Stimulated activated CD4-positive, alpha-beta T cell treated with anti-CD3 and anti-CD28 coated beads, Interleukin-15, amount 100 ng/mL, for 24 hours (primary cell): ENCODE results near the gene KCNAB1.

ENCODE experiments used
- DNase-seq: peaks from one replicate; pipeline ENCODE4 v3.0.0-alpha.2; 2020

Gene KCNAB1

GRCh38 chr3:156465194-156465593 is 344.8 kb downstream of the KCNAB1 start:
- no peak for DNase-seq

- no peak for DNase-seq
Observed at GRCh38 chr3:156469456-156469855, 349.1 kb downstream of the KCNAB1 start.

- no peak for DNase-seq
Observed at GRCh38 chr3:156471431-156471830, 351.1 kb downstream of the KCNAB1 start.

- no peak for DNase-seq
Observed at GRCh38 chr3:156472150-156472549, 351.8 kb downstream of the KCNAB1 start.

GRCh38 chr3:156472684-156473083 is 352.3 kb downstream of the KCNAB1 start:
- no peak for DNase-seq

- DNase-seq: no peak
Observed at GRCh38 chr3:156473341-156473740, 353.0 kb downstream of the KCNAB1 start.

- DNase-seq: no peak
Observed at GRCh38 chr3:156474560-156475389, 354.4 kb downstream of the KCNAB1 start.

- no peak for DNase-seq
Observed at GRCh38 chr3:156477323-156477722, 356.9 kb downstream of the KCNAB1 start.

GRCh38 chr3:156478891-156479290 is 358.5 kb downstream of the KCNAB1 start:
- DNase-seq: no peak

GRCh38 chr3:156479604-156480003 is 359.2 kb downstream of the KCNAB1 start:
- no peak for DNase-seq

- no peak for DNase-seq
Observed at GRCh38 chr3:156480949-156481348, 360.6 kb downstream of the KCNAB1 start.

- DNase-seq: no peak
Observed at GRCh38 chr3:156483002-156483401, 362.6 kb downstream of the KCNAB1 start.

GRCh38 chr3:156483426-156483825 is 363.0 kb downstream of the KCNAB1 start:
- peak; percentile 8 for DNase-seq

- DNase-seq: peak; percentile 53
Observed at GRCh38 chr3:156483961-156484787, 363.8 kb downstream of the KCNAB1 start.

- no peak for DNase-seq
Observed at GRCh38 chr3:156488767-156489166, 368.4 kb downstream of the KCNAB1 start.

- no peak for DNase-seq
Observed at GRCh38 chr3:156489462-156489911, 369.1 kb downstream of the KCNAB1 start.

- DNase-seq: no peak
Observed at GRCh38 chr3:156491192-156491591, 370.8 kb downstream of the KCNAB1 start.

GRCh38 chr3:156492801-156493261 is 372.5 kb downstream of the KCNAB1 start:
- DNase-seq: no peak

- no peak for DNase-seq
Observed at GRCh38 chr3:156493887-156494286, 373.5 kb downstream of the KCNAB1 start.

- no peak for DNase-seq
Observed at GRCh38 chr3:156495816-156496215, 375.4 kb downstream of the KCNAB1 start.

GRCh38 chr3:156497326-156497725 is 376.9 kb downstream of the KCNAB1 start:
- no peak for DNase-seq

- no peak for DNase-seq
Observed at GRCh38 chr3:156498307-156498706, 377.9 kb downstream of the KCNAB1 start.

GRCh38 chr3:156507285-156507684 is 386.9 kb downstream of the KCNAB1 start:
- DNase-seq: no peak
